Measurements from ENCODE around the gene HAUS5.

GRCh38 chr19:35563207-35563829 lies 49.2 kb upstream of the HAUS5 start, which contains the start of gene ATP4A:
- TF ChIP-seq RAD21 (IDR thresholded peaks at IDR 0.05; ENCODE audit: low read depth), result no peak
- no peak for TF ChIP-seq CEBPB (IDR thresholded peaks at IDR 0.05)
- no peak for TF ChIP-seq TAF1 (IDR thresholded peaks at IDR 0.05; ENCODE audit: low read depth)

Data from Ishikawa (cell line).